Frontal cortex (tissue), 4 donors: ENCODE measurements around the gene JARID2. TPM values are rescaled to one million over a fixed set of nuclear protein-coding genes. Genes with fewer than 3 reads are reported as not detected.
A peak's percentile ranks its signal among the peaks of the same experiment; 100 is the strongest.

ENCODE experiments used
- DNase-seq, 2 donors: peaks; one replicate each; pipeline ENCODE4 v3.0.0; 2012; ENCODE audit warnings: low spot score in 2 of 2
- FAIRE-seq: peaks from 2 replicates; lab custom pipeline; 2012; peaks lifted over from hg19 to GRCh38; lab: Jason Lieb, UNC
- total RNA-seq: library from RNA; depleted of rRNA; stranded (reverse); fragments of >200 nt; gene quantifications from one replicate; pipeline ENCODE4 v1.2.3, GENCODE V29; 2014
- donor health status: control.
- donor health status: control.
- donor health status: control.

Gene JARID2
- total RNA-seq, 1 donor from 2014 or later = 16.3 TPM

DNA sequence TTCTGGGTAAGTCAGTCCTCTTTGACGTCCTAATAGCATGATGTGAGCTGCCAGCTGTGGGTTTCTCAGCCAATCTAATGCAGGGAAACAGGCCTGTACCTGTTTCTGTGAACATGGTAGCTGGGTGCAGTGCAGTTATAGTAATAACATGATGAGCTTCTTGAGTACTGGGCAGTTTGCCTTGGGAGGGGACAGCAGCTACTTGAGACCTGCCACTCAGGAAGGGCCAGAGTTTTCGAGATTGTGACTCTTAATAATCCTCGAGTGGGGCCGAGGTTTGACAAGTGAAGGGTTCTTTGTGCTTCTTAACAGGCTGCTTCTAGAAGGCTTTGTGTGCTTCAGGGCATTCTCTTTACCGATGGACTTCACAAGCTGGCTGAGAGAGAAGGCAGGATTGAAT, 180.1 kb downstream of the JARID2 start:
- no peak for FAIRE-seq

GRCh38 chr6:15426395-15426794, 180.5 kb downstream of the JARID2 start:
- no peak for FAIRE-seq
- no peak for DNase-seq

More for the DNA sequence above, 180.1 kb downstream of the JARID2 start:
- DNase-seq = no peak

- FAIRE-seq (no peak), DNase-seq (no peak)
Observed at GRCh38 chr6:15426901-15427300, 181.0 kb downstream of the JARID2 start.

- FAIRE-seq = no peak
- no peak for DNase-seq
Observed at GRCh38 chr6:15427331-15428070, 181.6 kb downstream of the JARID2 start.

GRCh38 chr6:15429141-15430110, 183.6 kb downstream of the JARID2 start:
- FAIRE-seq (no peak), DNase-seq (no peak)

DNA sequence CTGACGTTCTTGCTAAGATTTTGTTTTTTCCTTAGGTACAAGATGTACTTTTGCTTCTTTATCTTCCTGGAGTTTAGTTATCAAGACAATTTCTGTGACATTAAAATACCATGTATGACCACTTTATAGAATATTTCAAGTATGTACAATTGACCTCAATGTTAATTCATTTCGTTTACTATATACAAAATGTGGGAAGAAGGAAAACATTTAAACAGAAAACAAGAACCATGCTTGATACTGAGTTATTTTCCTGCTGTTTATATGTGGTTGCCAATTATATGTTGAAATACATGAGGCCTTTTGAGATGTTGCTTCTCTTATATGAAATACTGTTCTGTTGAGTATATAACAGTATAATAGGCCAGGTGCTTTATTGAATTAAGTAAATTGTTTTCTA, 184.3 kb downstream of the JARID2 start:
- FAIRE-seq (no peak), DNase-seq (no peak)

DNA sequence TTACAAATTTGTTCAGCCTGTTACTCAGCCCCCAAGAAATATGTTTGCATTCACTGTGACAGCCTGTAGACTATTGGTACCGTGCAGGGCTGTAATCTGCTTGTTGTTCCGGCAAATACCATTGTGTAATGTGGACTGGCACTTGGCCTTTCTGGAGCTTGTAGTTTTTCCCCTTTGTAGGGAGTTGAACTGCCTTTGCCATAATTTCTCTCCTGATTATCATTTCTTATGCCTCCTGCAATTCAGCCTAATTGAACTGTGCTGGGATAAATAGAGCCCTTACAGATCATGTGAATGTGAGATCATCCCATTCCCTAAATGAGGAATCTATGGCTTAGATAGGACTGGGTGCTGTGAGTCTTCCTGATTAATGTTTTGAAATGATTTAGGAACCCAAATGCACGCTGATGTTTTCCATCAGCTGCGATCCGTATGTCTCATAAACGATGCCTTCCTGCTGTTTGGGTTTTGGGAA, 185.1 kb downstream of the JARID2 start:
- no peak for FAIRE-seq
- no peak for DNase-seq

- FAIRE-seq (no peak), DNase-seq (no peak)
Observed at GRCh38 chr6:15431762-15432483, 186.1 kb downstream of the JARID2 start.

DNA sequence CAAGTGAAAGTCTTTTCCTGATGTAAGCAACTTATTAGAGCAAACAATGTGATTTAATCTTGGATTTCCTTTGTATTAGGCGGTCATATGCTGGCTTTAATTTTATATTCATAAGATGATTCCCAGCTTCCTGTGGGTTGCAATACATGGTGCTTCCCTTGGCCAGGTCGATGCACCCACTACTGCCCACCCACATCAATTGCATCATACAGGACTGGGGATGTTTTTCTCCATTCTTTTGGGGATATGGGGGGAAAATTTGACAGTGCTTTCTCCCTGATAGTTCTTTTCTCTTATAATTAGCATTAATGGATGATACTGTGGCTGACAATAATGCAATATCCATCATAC, 187.6 kb downstream of the JARID2 start:
- no peak for FAIRE-seq
- no peak for DNase-seq

GRCh38 chr6:15434263-15434662, 188.4 kb downstream of the JARID2 start:
- DNase-seq (no peak), FAIRE-seq (no peak)

GRCh38 chr6:15434823-15435380, 189.0 kb downstream of the JARID2 start:
- no peak for FAIRE-seq
- no peak for DNase-seq

- DNase-seq (no peak), FAIRE-seq (no peak)
Observed at GRCh38 chr6:15435468-15435867, 189.6 kb downstream of the JARID2 start.

- no peak for DNase-seq
- no peak for FAIRE-seq
Observed at GRCh38 chr6:15436451-15436850, 190.6 kb downstream of the JARID2 start.

- FAIRE-seq (no peak), DNase-seq (no peak)
Observed at GRCh38 chr6:15437090-15437635, 191.3 kb downstream of the JARID2 start.

GRCh38 chr6:15439410-15440025, 193.6 kb downstream of the JARID2 start:
- no peak for FAIRE-seq
- no peak for DNase-seq

- DNase-seq = no peak
- no peak for FAIRE-seq
Observed at GRCh38 chr6:15440040-15440439, 194.2 kb downstream of the JARID2 start.

GRCh38 chr6:15441215-15441868, 195.5 kb downstream of the JARID2 start:
- DNase-seq = peak in 1 of 2 donors; percentile 43
- FAIRE-seq = no peak

DNA sequence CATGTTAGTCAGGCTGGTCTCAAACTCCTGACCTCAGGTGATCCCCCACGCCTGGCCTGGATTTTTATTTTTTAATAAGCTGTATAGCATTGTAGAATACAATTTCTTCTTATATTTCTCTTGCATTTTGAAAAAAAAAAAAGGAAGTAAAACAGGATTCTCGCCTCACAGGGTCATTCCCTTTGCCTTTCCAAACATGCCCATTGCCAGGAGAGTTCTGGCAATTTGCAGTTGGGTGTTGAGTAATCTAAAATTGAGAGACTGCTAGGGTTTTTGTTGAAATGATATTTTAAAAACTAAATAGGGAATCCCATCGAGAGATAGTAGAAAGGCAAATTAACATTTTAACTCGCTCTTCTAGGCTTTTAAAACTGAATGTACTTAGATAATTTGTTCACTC, 196.1 kb downstream of the JARID2 start:
- FAIRE-seq = no peak
- DNase-seq = no peak

DNA sequence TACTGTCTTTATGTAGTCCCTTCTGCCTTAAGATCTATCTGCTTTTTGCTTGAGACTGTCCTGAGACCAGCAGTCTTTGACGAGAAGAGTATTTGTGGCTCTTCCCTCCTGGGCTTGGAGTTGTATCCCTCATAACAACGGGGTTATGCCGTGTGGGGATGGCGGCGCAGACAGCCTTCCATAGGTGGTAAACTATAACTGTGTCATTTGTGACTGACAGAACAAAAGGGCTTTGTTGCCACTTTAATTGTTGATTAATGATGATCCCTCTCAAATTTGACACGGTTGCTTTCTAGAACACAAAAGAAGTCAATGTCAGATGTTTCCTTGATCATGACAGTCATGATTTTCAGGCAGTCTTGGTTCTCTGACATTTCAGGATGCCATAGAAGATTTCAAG, 196.6 kb downstream of the JARID2 start:
- no peak for DNase-seq
- no peak for FAIRE-seq
